ENCODE measurements around the gene PRRG4. TPM values are rescaled to one million over a fixed set of nuclear protein-coding genes. Genes with fewer than 3 reads are reported as not detected.

The PRRG4 gene
- total and polyA plus RNA-seq, 12 donors = 0.08 to 1.3 (median 0.32) TPM; not detected in 1

DNA sequence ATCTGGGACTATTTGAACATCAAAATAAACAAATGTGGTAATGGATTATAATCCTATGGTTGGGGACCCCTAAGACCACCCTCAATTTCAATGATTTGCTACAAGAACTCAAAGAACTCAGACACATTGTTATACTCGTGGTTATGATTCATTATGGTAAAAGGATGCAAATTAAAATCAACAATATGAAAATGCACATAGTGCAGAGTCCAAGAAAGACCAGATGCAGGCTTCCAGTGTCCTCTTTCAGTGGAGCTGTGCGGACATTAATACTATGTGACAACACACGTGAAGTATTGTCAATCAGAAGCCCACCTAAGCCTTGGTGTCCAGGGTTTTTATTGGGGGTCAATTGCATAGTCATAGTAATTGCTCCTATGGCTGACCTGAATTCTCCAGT, 53.7 kb downstream of the PRRG4 start:
- WGBS, 2 donors = 77 to 93% methylated on average over 3 of the region's 3 CpGs
- no peak for TF ChIP-seq CTCF (IDR thresholded peaks at IDR 0.05)
- H3K27ac ChIP-seq = no peak overlapping the region
- DNase-seq = no peak
- intact Hi-C loops (cut with DNase I) = loop anchor here in 1 of 10 donors (10.0 kb wide), 1 partner anchor 901 kb away; no protein-coding TSS in a partner anchor
- H3K9me3 ChIP-seq = no peaks in the 10 kb centered on the region
- peaks cover 0 to 10% (median 0%) of the 10 kb centered on the region in 7 donors for H3K27me3 ChIP-seq
- no peaks in the 10 kb centered on the region for H3K36me3 ChIP-seq
- ATAC-seq = no peak
- H3K4me3 ChIP-seq = no peak overlapping the region
- H3K4me1 ChIP-seq = no peaks in the 10 kb centered on the region

DNA sequence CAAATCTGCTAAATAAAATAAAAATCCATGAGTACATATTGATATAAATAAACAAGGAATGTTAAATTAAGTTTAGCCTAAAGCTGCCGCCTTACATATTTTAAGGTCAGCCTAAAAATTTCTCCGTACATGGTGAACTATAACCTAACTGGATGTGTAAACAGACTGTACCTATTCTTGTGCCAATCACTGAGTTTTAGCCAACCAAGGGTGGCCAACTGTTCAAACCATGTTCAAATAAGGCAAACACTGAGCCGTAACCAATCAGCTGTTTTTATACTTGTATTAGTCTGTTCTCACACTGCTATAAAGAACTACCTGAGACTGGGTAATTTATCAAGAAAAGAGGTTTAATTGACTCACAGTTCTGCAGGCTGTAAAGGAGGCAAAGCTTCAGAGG, 54.3 kb downstream of the PRRG4 start:
- TF ChIP-seq CTCF (IDR thresholded peaks at IDR 0.05) = no peak
- Histone ChIP-seq H3K4me1 (no peaks in the 10 kb centered on the region), H3K36me3 (no peaks in the 10 kb centered on the region), H3K9me3 (no peaks in the 10 kb centered on the region), H3K27ac (no peak overlapping the region), H3K4me3 (no peak overlapping the region), H3K27me3 (peaks cover 0 to 10% (median 0%) of the 10 kb centered on the region in 7 donors)
- no peak for ATAC-seq
- no peak for DNase-seq
- 80 to 83% methylated on average over 3 of the region's 3 CpGs for WGBS, 2 donors
- intact Hi-C loops (cut with DNase I) = loop anchor here in 1 of 10 donors (10.0 kb wide), 1 partner anchor 901 kb away; no protein-coding TSS in a partner anchor

GRCh38 chr11:32884770-32885384, 55.1 kb downstream of the PRRG4 start:
- H3K27me3 ChIP-seq = peaks cover 0 to 10% (median 0%) of the 10 kb centered on the region in 7 donors
- ATAC-seq (no peak), DNase-seq (no peak)
- H3K4me3 ChIP-seq = no peak overlapping the region
- H3K36me3 ChIP-seq = no peaks in the 10 kb centered on the region
- intact Hi-C loops (cut with DNase I) = loop anchor here in 1 of 10 donors (10.0 kb wide), 1 partner anchor 900 kb away; no protein-coding TSS in a partner anchor
- H3K4me1 ChIP-seq = no peaks in the 10 kb centered on the region
- H3K9me3 ChIP-seq = no peaks in the 10 kb centered on the region
- WGBS, 2 donors = 66 to 67% methylated on average over 3 of the region's 3 CpGs
- no peak overlapping the region for H3K27ac ChIP-seq
- TF ChIP-seq CTCF (IDR thresholded peaks at IDR 0.05) = peak in 7 of 9 donors; percentile 15 to 52 (median 43)

GRCh38 chr11:32885556-32885955, 55.8 kb downstream of the PRRG4 start:
- Histone ChIP-seq H3K4me1 (no peaks in the 10 kb centered on the region), H3K4me3 (no peak overlapping the region), H3K9me3 (no peaks in the 10 kb centered on the region), H3K27ac (no peak overlapping the region), H3K36me3 (no peaks in the 10 kb centered on the region), H3K27me3 (peaks cover 0 to 5% (median 0%) of the 10 kb centered on the region in 7 donors)
- ATAC-seq (peak in 1 of 8 donors; percentile 22), DNase-seq (no peak)
- intact Hi-C loops (cut with DNase I) = loop anchor here in 1 of 10 donors (10.0 kb wide), 1 partner anchor 899 kb away; no protein-coding TSS in a partner anchor
- no peak for TF ChIP-seq CTCF (IDR thresholded peaks at IDR 0.05)
- 90 to 93% methylated on average over 9 of the region's 9 CpGs for WGBS, 2 donors

All from heart right ventricle (tissue), 16 donors.